Right lung (tissue), 5 donors: ENCODE results near the gene UPK3A. TPM values are rescaled to one million over a fixed set of nuclear protein-coding genes. Genes with fewer than 3 reads are reported as not detected.
"Not testable (repeated sequence)": the region's sequence is repeated elsewhere in the genome, so short reads cannot be mapped to it uniquely, and the experiment has no call there.

ENCODE experiments used
- DNase-seq, 2 donors: peaks; one replicate each; pipeline ENCODE4 v3.0.0-alpha.2; 2013
- polyA plus RNA-seq, 5 donors: library from polyadenylated mRNA; unstranded; fragments of 120-200 nt; gene quantifications; one replicate each; pipeline versions ENCODE4 v1.2.1 to v1.2.3, GENCODE V29; 2013; ENCODE audit warnings: inconsistent platforms in 1 of 5, low replicate concordance in 1 of 5; ENCODE audit not compliant: insufficient read length in 5 of 5, insufficient read depth in 1 of 5

UPK3A gene
- polyA plus RNA-seq, 5 donors, result 0.33 to 0.34 TPM; not detected in 3

DNA sequence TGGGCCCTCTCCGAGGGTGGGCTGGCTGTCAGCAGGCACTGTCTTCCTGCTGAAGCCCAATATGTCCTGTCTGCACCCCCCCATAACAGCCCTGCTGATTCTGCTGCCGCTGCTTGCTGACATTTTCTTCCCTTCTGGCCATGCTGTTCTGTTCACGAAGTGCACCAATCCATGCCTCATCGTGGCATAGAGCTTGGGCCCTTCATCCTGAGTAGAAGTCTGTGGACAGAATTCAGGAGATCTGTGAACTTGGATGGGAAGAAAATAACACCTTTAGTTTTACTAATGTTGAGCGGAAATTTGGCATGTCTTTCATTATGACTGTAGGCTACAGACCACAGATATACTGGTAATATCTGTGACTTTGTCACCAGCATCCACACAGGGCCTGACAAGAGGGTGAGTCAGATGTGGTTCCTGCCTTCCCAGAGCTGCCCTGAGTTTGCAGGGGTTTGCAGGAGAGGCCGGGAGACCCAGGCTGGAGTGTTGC lies 29.9 kb upstream of the UPK3A start:
- no peak for DNase-seq

DNA sequence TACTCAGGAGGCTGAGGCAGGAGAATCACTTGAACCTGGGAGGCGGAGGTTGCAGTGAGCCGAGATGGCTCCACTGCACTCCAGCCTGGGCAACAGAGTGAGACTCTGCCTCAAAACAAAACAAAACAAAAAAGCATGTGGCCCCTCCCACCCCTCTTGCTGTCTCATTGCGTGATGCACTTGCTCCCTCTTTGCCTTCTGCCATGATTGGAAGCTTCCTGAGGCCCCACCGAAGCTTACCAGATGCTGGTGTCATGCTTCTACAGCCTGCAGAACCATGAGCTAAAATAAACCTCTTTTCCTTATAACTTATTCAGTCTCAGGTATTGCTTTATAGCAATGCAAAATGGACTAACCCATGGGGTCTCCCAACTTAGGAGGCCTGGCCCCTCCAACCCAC lies 26.8 kb upstream of the UPK3A start:
- DNase-seq, result not testable (repeated sequence)

DNA sequence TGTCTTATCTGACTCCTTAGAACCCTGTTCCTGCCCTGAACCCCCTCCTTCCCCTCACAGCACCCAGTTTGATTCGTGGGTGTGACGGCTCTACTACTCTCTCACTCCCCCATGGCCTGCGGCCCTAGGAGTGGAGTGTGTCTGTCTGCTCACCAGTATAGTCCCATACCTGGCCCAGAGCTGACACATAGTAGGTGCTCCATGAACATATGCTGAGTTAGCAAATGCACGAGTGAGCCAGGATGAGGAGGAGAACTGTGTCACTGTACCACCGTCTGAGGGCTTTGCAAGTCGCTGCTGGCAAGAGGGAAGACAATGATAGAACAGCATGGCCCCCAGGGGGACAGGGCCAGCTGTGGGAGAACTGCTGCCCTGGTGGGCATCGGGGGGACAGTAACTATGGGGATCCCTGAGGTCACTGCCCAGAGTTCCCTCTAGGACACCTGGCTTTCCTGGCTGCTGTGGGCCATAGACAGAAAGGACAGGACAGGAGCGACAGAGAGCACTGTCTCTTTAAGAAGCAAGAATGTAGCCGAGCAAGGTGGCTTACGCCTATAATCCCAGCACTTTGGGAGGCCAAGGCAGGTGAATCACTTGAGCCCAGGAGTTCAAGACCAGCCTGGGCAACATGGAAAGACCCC lies 24.9 kb upstream of the UPK3A start:
- no peak for DNase-seq

DNA sequence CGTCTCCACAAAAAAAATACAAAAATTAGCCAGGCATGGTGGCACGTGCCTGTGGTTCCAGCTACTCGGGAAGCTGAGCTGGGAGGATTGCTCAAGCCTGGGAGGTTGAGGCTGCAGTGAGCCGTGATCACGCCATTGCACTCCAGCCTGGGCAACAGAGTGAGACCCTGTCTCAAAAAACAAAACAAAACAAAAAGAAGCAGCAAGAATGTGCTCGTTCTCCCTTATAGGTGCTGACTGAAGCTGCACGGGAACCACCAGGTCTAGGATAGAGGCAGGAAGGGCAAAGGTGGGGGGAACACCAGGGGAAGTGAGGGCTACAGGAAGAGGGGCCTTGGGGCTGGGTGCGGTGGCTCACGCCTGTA lies 24.4 kb upstream of the UPK3A start:
- DNase-seq, result not testable (repeated sequence)

DNA sequence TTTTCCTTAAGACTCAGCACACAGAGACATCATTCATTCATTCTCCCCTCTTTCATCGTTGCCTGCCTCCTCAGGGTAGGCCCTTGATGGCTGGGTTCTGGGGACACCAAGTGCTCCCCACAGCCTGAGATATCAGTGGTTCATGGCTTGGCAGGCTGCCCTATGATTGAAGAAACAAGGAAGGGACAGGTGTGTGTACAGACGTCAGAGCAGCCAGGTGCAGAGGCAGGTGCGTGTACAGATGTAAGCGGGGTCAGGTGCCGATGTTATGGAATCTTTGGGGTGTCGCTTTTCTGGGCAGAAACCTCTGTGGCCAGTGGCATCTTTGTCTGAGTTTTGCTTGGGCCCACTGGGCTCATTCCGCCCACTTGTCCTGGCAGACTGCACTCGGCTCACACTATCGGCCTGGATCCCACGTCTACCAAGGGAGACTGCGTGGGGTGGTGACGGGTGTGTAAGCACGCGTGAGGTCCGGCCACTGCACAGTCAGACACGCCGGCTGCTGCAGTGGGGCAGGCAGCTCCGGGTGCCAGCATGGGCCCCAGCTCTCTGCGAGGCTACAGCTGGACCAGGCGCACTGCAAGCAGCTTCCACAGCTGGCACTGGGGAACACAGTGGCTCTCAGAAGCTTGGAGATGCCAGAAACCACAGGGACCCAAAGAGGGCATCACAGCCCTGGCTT lies 23.2 kb upstream of the UPK3A start:
- DNase-seq, result no peak

DNA sequence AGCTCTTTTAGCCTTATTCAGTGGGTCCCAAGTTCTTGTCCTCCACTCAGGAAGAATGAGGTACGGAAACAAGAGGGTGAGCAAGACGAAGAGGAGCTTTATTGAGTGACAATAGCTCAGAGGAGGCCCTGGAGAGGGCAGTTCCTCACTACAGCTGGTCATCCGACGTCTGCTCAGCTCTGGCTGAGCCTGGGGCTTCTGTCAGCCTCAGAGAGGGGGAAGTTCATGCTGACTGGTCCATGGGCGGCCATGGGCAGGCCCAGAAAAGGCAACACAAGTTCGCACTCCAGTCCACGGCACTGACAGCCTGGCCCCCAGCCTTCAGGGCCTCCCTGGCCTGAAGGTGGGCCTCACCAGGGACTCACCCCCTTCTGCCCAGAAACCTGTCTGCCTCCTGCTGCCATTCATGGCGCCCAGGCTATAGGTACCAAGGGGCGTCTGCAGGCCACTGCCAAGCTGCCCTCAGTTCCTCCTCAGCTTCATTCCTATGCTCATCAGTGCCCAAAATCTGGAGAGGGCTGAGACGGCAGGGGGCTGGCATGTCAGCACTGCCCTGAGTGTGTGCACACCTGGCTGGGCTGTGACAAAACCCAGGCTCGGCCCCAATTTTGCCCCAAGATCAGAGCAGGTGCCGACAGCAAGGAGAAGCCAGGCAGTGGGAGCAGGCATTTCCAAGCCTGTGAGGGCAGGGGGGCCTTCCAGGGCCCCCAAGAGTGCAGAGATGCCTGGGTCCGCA lies 22.4 kb upstream of the UPK3A start:
- DNase-seq, result no peak

DNA sequence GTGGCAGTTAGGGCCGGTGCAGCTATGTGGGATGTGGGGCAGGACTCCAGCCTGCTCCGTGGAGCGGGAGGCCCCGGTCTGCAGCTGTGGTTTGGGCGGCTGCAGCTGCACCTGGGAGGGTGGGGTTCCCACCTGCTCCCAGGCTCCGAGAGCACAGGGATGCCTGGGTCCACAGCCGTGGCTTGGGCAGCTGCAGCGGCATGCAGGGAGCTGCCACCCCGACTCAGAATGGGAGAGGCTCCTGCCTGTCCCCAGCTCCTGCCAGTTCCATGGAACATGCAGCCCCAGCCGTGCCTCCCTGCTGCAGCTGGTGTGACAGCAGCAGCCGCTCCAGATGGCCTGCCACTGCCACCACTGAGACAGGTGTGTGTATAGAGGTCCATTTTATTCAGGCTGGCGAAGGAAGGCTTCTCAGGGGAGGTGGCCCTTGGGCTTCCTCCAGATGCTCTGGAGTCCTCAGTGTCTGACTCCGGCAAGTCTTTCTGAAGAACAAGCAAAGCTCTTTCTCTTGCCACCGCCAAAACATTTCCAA lies 21.8 kb upstream of the UPK3A start:
- DNase-seq, result no peak

DNA sequence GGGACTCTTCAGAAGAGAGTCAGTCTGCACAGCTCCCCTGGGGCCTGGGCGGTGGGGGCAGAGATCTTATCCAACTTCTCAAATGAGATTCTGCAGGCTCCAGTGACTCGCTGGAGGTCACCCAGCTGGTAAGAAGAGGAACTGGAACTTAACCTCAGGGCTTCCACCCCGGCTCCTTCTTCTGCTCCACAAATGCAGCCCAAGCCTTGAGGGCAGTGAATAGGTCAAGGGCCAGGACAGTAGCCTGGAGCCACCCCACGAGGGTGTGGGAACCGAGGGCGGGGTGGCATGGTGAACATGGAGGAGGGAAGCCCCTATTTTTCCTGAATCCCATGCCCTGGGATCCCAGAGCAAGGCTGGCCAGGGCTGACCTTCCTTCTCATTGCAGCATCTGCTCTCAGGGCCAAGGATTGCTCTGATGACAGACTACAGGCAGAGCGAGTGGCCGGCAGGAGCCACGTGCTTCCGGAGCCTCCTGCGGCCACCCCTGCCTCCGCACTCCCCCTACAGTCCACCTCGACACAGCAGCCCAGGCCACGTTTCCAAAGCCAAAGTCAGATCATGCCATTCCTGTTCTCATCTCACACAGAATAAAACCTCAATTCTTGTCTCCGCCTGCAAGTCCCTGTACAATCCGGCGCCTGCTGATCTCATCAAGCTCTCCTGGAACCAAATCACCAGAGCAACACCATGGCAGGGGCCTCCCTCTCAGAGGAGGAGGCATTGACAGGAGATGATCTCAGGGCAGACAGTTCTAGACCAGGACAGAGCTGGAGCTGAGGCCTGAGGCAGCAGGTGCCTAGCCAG lies 21.1 kb upstream of the UPK3A start:
- DNase-seq, result peak in 1 of 2 donors; percentile 35

DNA sequence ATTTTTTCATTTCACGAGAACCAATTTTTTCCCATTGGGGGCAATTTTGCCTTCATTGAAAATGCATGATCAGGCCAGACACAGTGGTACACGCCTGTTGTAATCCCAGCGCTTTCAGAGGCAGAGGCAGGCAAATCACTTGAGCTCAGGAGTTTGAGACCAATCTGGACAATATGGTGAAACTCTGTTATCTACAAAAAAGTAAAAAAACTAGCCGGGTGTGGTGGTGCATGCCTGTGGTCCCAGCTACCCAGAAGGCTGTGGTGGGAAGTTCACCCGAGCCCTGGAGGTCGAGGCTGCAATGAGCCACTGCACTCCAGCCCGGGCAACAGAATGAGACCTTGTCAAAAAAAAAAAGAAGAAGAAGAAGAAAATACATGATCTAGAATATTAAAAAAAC lies 19.2 kb upstream of the UPK3A start:
- DNase-seq, result no peak

DNA sequence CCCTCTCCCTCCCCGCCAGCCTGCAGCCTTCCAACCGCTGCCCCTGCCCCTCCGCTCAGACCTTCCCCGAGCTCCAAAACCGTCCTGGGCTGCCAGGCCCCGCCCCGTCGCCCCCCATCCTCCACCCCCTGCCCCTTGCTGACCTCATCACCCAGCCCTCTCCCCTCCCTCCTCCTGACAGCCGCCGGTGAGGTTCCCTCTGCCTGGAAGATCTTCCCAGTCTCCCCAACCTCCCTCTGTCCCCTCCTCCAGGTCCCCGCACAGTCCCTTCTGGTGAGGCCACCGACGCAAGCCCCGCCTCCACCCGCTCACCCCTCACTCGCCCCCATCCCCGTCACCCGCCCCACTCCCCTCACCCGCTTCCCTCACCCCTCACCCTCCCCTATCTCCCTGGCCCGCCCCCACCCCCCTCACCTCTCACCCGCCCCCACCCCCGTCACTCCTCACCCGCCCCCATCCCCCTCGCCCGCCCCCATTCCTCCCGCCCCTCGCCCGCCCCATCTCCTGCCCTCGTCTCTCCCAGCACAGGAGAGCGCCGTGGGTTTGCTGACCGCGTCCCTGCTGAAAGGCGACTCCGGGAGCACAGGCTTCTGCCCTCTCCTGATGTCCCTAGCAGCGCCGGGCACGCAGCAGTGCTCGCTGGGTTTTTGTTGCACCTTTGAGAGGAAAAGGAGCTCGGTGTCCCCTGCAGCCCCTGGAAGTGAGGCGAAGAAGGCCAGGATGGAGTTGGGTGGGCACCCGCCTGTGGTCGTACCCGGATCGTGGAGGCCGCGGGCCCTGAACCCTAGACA lies 16.4 kb upstream of the UPK3A start:
- DNase-seq, result no peak

DNA sequence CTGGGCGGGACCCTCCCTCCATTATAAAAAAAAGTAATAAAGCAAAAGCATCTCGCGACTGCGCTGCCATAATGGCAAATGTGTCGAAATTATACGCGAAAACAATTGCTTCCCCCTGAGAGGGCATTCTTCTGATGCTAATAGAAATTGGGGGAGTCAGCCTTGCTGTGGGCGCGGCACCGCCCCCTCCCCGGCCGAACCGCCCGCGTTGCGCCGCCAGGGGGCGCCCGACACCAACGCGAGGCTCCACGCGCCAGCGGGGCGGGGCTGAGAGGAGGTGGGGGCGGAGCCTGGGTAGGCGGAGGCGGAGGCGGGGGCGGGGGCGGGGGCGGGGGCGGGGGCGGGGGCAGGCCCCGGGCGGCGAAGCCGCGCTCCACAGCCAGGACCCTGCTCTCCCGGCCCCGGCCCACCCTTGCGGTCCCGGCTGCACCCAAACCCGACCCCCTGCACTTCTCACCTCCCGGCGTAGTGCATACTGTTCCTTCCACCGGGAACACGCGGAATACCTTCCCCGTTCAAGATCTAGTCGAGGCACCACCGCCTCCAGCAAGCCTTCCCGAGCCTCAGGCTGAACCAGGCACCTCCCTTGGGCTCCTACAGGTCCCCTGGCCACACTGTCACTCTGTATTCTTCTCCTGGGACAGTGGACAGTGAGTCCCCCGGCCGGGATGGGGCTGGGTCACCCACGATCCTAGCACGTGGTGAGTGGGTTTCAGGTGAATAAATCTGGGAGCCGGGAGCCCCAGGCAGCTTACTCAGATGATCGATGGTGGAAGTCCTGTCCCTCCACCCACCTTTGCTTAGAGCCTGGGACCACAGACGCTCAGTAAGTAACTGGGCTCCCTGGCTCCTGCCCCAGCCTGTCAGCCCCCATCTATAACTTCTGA lies 15.5 kb upstream of the UPK3A start:
- peak; percentile 83 to 85 for DNase-seq

DNA sequence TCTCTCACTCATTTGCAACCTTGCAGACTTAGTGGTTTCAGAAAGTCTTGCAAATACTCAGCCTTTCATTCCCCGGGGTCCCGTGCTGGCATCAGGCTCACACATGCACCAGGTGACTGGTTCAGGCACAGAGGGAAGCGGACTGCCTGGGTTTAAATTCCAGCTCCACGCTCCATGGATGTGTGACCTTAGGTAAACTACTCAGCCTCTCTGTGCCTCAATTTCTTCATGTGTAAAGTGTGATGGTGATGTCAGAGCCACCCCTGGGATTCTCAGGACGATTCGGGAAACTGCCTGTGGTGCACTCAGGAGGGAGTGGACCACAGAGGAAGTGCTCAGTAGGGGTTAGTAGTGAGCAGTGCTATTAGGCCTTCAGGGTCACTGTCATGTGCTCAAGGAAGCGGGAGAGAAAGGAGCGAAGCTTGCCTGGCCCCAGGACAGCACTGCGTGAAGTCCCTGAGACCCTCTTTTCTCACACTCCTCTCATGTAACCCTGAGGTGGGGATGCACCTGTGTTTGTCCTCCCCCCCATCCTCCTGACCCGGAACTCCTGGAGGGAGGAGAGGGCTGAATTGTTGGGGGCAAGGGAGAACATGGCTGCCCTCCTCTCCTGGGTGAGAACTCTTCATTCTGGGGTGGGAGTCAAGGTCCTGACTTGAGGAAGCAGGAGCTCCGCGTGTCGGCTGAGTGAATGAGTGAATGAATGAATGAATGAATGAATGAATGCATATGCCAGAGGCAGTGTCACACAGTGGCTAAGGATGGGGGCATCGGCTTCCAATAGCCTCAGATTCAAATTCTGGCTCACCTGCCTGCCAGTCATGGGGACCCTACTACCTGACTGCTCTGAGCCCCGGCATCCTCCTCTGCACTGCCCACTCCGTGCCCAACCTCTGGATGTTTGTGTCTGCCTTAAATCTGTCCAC lies 14.4 kb upstream of the UPK3A start:
- DNase-seq, result no peak

DNA sequence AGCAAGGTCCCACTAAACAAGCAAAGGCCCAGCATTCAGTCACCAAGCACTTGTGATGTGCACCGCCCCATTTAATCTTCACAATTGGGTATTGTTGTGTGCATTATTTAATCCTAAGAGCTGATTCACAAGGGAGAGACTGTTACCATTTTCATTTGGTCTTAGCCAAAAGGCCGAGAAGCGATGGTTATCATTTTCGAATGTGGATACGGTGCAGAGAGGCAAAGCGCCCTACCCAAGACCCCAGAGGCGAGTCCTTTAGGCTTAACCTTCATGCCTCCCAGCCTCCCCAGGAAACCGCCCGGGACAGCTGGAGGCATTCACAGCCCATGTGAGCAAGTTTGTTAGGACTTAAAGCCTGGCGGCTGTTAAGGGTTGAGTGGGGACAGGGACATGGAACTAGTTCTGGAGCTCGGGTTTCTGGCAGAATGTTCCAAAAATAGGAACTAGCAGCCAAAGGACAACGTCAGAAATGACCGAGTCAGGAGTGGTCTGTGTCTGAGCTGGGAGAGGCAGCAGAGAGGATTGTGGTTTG lies 13.0 kb upstream of the UPK3A start:
- DNase-seq, result peak; percentile 68 to 73

DNA sequence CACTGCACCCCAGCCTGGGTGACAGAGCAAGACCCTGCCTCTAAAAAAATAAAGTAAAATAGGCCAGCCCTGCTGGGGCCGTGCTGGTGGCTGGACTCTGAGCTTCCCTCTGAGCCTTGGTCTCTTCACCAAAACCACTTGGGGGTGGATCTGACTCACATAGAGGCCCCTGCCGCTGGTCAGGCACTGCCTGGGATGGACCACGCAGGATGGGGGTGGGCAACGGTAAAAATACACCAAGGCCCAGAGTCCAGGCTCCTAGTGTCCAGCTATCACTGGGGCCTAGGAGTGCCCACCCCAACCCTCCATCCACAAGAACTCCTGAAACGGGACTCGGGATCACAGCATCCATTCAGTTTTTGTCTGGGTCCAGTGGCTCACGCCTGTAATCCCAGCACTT lies 12.3 kb upstream of the UPK3A start:
- no peak for DNase-seq

DNA sequence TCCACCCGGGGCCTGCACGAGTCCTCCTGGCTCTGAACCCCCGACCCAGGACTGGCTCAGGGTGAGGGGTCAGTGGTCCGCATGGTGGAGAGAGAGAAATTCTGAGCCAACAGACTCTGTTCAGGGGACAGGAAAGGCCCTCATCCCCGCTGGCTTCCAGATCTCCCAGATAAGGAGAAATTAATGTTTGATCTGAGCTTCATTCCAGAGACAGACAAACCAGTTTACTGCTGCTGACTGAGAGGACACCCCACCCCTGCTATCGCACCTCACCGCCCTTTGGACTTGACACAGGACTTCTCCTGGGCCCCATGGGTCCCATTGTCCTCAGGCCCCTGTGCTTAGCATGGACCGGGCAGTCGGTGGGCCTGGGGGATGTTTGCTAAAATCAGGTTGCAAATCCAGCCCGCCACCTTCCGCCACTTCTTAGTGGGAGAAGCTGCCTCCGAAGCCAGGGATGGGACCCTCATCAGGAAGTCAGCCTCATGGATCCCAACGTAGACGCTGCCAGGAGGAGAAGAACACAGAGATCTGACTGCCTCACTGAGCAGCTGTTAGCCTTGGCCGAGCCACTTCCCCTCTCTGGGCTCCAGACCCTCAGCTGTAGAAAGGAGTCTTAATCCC lies 11.2 kb upstream of the UPK3A start:
- DNase-seq, result no peak

DNA sequence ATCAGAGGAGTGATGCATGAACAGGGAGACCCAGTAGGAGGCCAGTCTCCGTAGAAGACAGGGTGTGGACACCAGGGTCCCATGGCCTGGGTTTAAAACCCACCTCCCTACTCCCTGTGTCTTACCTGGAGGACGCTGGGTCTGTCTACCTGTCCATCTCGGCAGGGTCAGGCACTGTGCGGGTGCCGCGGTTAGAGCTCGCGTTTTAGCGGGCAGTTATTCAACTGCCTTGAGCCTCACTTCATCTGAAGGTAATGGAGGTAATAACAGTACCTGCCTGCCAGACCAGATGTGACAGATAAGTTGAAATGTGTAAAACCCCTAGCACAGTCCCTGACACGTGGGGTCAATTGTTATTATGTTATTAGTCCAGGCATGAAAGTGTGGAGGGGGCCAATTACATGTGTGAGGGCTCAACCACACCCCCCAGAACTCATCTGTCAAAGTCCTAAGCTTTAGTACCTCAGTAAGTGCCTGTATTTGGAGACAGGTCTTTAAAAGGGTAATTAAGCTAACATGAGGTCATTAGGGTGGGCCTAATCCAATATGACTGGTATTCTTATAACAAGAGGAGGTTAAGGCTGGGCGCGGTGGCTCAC lies 8.1 kb upstream of the UPK3A start:
- no peak for DNase-seq

DNA sequence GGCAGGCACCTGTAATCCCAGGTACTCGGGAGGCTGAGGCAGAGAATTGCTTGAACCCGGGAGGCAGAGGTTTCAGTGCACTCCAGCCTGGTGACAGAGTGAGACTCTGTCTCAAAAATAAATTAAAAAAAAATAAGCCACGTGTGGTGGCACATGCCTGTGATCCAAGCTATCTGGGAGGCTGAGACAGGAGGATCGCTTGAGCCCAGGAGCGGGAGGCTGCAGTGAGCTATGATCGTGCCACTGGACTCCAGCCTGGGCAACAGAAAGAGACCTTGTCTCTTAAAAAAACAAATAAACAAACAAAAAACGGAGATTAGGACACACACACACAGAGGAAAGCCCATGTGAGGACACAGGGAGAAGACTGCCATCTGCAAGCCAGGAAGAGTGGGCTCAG lies 7.0 kb upstream of the UPK3A start:
- DNase-seq, result not testable (repeated sequence)

DNA sequence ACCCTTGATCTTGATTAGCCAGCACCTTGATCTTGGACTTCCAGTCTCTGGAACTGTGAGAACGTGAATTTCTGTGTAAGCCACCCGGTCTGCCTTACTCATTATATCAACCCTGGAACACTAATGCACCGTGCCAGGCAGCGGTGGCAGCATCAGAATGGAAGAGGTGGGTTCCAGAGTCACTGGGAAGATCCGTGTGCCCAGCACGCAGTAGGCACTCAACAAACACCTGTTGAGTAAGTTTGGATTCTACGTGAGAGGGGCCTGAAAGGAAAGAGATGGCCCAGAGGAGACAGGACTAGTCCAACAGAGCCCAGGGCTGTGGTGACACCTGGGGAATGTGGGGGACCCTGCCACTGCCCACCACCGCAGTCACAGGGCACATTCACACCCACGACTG lies 6.6 kb upstream of the UPK3A start:
- no peak for DNase-seq
